ENCODE data around the gene PTPN14. TPM values are rescaled to one million over a fixed set of nuclear protein-coding genes. Genes with fewer than 3 reads are reported as not detected.
A peak's percentile ranks its signal among the peaks of the same experiment; 100 is the strongest.

Gene PTPN14
- total and polyA plus RNA-seq, 2 experiments from 2014 or later = 18.7 to 70.2 TPM

DNA sequence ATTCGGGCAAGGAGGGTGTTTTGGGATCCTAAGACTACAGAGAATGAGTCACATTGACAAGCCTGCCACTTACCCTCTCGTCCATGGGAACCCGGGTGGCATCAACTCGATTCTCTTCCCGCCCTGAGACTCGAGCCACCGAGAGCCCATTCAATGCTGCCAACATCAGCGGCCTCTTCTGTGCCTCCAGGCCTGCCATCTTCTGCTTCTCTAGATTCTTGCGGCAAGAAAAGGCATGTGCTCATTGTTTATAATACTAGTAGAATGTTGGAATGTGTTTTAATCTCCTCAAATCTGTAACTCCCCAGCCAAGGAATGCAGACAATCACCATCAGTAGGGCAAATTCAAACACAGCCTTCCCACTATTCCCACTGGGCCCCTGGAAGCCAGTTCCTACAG lies 173.5 kb downstream of the PTPN14 start:
- no peaks in the 10 kb centered on the region for H3K9me2 ChIP-seq (ENCODE audit: insufficient read depth)
- no peaks in the 10 kb centered on the region for H4K20me1 ChIP-seq (replicated peaks; ENCODE audit: insufficient read depth)
- no peak overlapping the region for H3K4me2 ChIP-seq
- ATAC-seq (no peak), DNase-seq (ENCODE audit: low spot score) (no peak)
- no peaks in the 10 kb centered on the region for H3F3A ChIP-seq (replicated peaks; ENCODE audit: low read depth)
- H3K27me3 Mint-ChIP-seq (ENCODE audit: insufficient read depth, low read depth, poor library complexity) = peaks cover 5% of the 10 kb centered on the region
- 0 out of 2 replicates have a peak overlapping the region, but pooled peaks have one; percentile 53 for H3K27ac Mint-ChIP-seq
- peaks cover 12% of the 10 kb centered on the region for H3K36me3 ChIP-seq (ENCODE audit: insufficient read depth)
- no peak overlapping the region for H3K4me3 Mint-ChIP-seq
- TF ChIP-seq NANOG (IDR thresholded peaks at IDR 0.05; ENCODE audit: borderline replicate concordance) (no peak), POLR2AphosphoS5 (IDR thresholded peaks at IDR 0.05; ENCODE audit: low read depth) (no peak), STAT1 (IDR thresholded peaks at IDR 0.05; ENCODE audit: unreplicated experiment) (no peak)
- peaks cover 22% of the 10 kb centered on the region for H3K36me3 Mint-ChIP-seq (ENCODE audit: low read depth)
- H3K4me1 Mint-ChIP-seq = peaks cover 23% of the 10 kb centered on the region
- H3K79me2 ChIP-seq (replicated peaks; ENCODE audit: insufficient read depth) = no peaks in the 10 kb centered on the region
- peaks cover 25% of the 10 kb centered on the region for H3K4me1 ChIP-seq (ENCODE audit: insufficient read depth)
- H3K27ac ChIP-seq (ENCODE audit: low read depth) = no peak overlapping the region
- H2AFZ ChIP-seq = no peak overlapping the region
- H3K4me3 ChIP-seq = no peak overlapping the region
- no peaks in the 10 kb centered on the region for H3K9me3 Mint-ChIP-seq
- no peaks in the 10 kb centered on the region for H3K27me3 ChIP-seq (ENCODE audit: insufficient read depth)

DNA sequence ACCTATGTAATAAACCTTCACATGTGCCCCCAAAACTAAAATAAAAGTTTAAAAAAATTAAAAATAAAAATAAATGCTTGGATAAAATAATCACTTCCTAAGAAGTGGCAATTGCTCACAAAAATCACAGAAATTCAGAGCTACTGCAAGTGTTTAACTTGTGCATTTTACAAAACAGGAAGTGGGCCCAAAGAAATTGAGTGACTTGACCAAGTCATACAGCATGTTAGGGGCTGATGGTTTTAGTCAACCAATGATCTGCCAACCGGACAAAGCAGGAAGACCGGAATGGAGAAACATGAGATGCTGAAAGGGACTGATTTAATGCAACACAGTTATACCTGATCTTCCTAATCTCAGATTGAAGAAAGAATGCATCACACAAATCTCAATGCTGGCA lies 173.9 kb downstream of the PTPN14 start:
- H3K4me1 ChIP-seq (ENCODE audit: insufficient read depth) = peaks cover 25% of the 10 kb centered on the region
- peaks cover 12% of the 10 kb centered on the region for H3K36me3 ChIP-seq (ENCODE audit: insufficient read depth)
- H3K9me3 Mint-ChIP-seq = no peaks in the 10 kb centered on the region
- H3K27ac Mint-ChIP-seq = peak overlapping the region; percentile 53; the same call in 1 of the 2 replicates
- H3K4me3 ChIP-seq = no peak overlapping the region
- no peak overlapping the region for H3K4me2 ChIP-seq
- H3F3A ChIP-seq (replicated peaks; ENCODE audit: low read depth) = no peaks in the 10 kb centered on the region
- TF ChIP-seq POLR2AphosphoS5 (IDR thresholded peaks at IDR 0.05; ENCODE audit: low read depth) = no peak
- no peak for TF ChIP-seq STAT1 (IDR thresholded peaks at IDR 0.05; ENCODE audit: unreplicated experiment)
- no peak for TF ChIP-seq EZH2phosphoT487 (IDR thresholded peaks at IDR 0.05; ENCODE audit: unreplicated experiment)
- TF ChIP-seq ZNF331 (CRISPR knock-in tag; IDR thresholded peaks at IDR 0.05; ENCODE audit: low read depth) = no peak
- H3K36me3 Mint-ChIP-seq (ENCODE audit: low read depth) = peaks cover 18% of the 10 kb centered on the region
- H3K79me2 ChIP-seq (replicated peaks; ENCODE audit: insufficient read depth) = no peaks in the 10 kb centered on the region
- peaks cover 5% of the 10 kb centered on the region for H3K27me3 Mint-ChIP-seq (ENCODE audit: insufficient read depth, low read depth, poor library complexity)
- no peak overlapping the region for H2AFZ ChIP-seq
- H3K4me3 Mint-ChIP-seq = no peak overlapping the region
- H3K4me1 Mint-ChIP-seq = peaks cover 23% of the 10 kb centered on the region
- H3K27me3 ChIP-seq (ENCODE audit: insufficient read depth) = no peaks in the 10 kb centered on the region
- no peak overlapping the region for H3K27ac ChIP-seq (ENCODE audit: low read depth)
- no peaks in the 10 kb centered on the region for H4K20me1 ChIP-seq (replicated peaks; ENCODE audit: insufficient read depth)
- no peaks in the 10 kb centered on the region for H3K9me2 ChIP-seq (ENCODE audit: insufficient read depth)
- ATAC-seq (no peak), DNase-seq (ENCODE audit: low spot score) (no peak)

DNA sequence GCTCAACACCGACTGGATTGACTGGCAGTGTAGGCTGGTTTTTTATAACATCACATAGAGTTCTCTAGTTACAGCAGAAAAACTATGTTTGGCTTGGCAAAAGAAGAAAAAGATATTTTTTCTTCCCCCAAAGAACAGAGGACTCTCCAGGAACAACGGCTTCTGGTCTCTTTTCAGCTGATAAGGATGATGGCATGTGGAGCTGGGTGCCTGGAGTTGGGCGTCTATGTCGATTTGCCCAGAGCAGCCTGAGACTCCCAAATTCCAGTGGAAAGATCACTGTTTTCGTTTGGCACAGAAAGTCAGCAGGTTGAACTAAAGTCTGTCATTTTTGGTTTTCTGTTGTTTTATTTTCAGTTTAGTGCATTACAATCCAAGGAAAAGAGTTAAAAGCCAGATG lies 179.3 kb downstream of the PTPN14 start:
- ATAC-seq (no peak), DNase-seq (ENCODE audit: low spot score) (no peak)
- H3K27me3 Mint-ChIP-seq (ENCODE audit: insufficient read depth, low read depth, poor library complexity) = no peaks in the 10 kb centered on the region
- Histone ChIP-seq H3K9me2 (ENCODE audit: insufficient read depth) (no peaks in the 10 kb centered on the region), H4K20me1 (replicated peaks; ENCODE audit: insufficient read depth) (no peaks in the 10 kb centered on the region), H3K36me3 (ENCODE audit: insufficient read depth) (peaks cover 14% of the 10 kb centered on the region), H3K79me2 (replicated peaks; ENCODE audit: insufficient read depth) (no peaks in the 10 kb centered on the region), H3K4me2 (no peak overlapping the region), H3F3A (replicated peaks; ENCODE audit: low read depth) (no peaks in the 10 kb centered on the region), H3K27ac (ENCODE audit: low read depth) (no peak overlapping the region; the same call in 1 of the 2 replicates), H3K4me1 (ENCODE audit: insufficient read depth) (no peaks in the 10 kb centered on the region; the same call in 1 of the 2 replicates), H2AFZ (no peak overlapping the region), H3K27me3 (ENCODE audit: insufficient read depth) (no peaks in the 10 kb centered on the region), H3K4me3 (no peak overlapping the region)
- peaks cover 19% of the 10 kb centered on the region for H3K36me3 Mint-ChIP-seq (ENCODE audit: low read depth)
- H3K4me1 Mint-ChIP-seq = peaks cover 6% of the 10 kb centered on the region; the same call in 2 of the 3 replicates
- H3K9me3 Mint-ChIP-seq = no peaks in the 10 kb centered on the region
- H3K4me3 Mint-ChIP-seq = no peak overlapping the region
- no peak overlapping the region for H3K27ac Mint-ChIP-seq
- TF ChIP-seq, protein P1, sequence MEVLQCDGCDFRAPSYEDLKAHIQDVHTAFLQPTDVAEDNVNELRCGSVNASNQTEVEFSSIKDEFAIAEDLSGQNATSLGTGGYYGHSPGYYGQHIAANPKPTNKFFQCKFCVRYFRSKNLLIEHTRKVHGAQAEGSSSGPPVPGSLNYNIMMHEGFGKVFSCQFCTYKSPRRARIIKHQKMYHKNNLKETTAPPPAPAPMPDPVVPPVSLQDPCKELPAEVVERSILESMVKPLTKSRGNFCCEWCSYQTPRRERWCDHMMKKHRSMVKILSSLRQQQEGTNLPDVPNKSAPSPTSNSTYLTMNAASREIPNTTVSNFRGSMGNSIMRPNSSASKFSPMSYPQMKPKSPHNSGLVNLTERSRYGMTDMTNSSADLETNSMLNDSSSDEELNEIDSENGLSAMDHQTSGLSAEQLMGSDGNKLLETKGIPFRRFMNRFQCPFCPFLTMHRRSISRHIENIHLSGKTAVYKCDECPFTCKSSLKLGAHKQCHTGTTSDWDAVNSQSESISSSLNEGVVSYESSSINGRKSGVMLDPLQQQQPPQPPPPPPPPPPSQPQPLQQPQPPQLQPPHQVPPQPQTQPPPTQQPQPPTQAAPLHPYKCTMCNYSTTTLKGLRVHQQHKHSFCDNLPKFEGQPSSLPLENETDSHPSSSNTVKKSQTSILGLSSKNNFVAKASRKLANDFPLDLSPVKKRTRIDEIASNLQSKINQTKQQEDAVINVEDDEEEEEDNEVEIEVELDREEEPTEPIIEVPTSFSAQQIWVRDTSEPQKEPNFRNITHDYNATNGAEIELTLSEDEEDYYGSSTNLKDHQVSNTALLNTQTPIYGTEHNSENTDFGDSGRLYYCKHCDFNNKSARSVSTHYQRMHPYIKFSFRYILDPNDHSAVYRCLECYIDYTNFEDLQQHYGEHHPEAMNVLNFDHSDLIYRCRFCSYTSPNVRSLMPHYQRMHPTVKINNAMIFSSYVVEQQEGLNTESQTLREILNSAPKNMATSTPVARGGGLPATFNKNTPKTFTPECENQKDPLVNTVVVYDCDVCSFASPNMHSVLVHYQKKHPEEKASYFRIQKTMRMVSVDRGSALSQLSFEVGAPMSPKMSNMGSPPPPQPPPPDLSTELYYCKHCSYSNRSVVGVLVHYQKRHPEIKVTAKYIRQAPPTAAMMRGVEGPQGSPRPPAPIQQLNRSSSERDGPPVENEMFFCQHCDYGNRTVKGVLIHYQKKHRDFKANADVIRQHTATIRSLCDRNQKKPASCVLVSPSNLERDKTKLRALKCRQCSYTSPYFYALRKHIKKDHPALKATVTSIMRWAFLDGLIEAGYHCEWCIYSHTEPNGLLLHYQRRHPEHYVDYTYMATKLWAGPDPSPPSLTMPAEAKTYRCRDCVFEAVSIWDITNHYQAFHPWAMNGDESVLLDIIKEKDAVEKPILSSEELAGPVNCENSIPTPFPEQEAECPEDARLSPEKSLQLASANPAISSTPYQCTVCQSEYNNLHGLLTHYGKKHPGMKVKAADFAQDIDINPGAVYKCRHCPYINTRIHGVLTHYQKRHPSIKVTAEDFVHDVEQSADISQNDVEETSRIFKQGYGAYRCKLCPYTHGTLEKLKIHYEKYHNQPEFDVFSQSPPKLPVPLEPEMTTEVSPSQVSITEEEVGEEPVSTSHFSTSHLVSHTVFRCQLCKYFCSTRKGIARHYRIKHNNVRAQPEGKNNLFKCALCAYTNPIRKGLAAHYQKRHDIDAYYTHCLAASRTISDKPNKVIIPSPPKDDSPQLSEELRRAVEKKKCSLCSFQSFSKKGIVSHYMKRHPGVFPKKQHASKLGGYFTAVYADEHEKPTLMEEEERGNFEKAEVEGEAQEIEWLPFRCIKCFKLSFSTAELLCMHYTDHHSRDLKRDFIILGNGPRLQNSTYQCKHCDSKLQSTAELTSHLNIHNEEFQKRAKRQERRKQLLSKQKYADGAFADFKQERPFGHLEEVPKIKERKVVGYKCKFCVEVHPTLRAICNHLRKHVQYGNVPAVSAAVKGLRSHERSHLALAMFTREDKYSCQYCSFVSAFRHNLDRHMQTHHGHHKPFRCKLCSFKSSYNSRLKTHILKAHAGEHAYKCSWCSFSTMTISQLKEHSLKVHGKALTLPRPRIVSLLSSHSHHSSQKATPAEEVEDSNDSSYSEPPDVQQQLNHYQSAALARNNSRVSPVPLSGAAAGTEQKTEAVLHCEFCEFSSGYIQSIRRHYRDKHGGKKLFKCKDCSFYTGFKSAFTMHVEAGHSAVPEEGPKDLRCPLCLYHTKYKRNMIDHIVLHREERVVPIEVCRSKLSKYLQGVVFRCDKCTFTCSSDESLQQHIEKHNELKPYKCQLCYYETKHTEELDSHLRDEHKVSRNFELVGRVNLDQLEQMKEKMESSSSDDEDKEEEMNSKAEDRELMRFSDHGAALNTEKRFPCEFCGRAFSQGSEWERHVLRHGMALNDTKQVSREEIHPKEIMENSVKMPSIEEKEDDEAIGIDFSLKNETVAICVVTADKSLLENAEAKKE (CRISPR knock-in tag; IDR thresholded peaks at IDR 0.05) = no peak
- no peak for TF ChIP-seq EZH2phosphoT487 (IDR thresholded peaks at IDR 0.05; ENCODE audit: unreplicated experiment)
- TF ChIP-seq, protein P2, sequence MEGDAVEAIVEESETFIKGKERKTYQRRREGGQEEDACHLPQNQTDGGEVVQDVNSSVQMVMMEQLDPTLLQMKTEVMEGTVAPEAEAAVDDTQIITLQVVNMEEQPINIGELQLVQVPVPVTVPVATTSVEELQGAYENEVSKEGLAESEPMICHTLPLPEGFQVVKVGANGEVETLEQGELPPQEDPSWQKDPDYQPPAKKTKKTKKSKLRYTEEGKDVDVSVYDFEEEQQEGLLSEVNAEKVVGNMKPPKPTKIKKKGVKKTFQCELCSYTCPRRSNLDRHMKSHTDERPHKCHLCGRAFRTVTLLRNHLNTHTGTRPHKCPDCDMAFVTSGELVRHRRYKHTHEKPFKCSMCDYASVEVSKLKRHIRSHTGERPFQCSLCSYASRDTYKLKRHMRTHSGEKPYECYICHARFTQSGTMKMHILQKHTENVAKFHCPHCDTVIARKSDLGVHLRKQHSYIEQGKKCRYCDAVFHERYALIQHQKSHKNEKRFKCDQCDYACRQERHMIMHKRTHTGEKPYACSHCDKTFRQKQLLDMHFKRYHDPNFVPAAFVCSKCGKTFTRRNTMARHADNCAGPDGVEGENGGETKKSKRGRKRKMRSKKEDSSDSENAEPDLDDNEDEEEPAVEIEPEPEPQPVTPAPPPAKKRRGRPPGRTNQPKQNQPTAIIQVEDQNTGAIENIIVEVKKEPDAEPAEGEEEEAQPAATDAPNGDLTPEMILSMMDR (conservative IDR thresholded peaks at IDR 0.05; ENCODE audit: low read depth in 2 of 2) = no peak
- no peak for TF ChIP-seq ZNF331 (CRISPR knock-in tag; IDR thresholded peaks at IDR 0.05; ENCODE audit: low read depth)
- no peak for TF ChIP-seq NANOG (IDR thresholded peaks at IDR 0.05; ENCODE audit: borderline replicate concordance)

All from GM23338 (cell line).